Urothelium cell line (cell line): ENCODE results near the gene ADAM10.
A peak's percentile ranks its signal among the peaks of the same experiment; 100 is the strongest.

Experiments
- DNase-seq: peaks from one replicate; pipeline ENCODE4 v3.0.0; 2011; ENCODE audit warnings: low spot score, mixed read lengths
- FAIRE-seq: peaks from 2 replicates; lab custom pipeline; 2011; peaks lifted over from hg19 to GRCh38; lab: Jason Lieb, UNC

Gene ADAM10

DNA sequence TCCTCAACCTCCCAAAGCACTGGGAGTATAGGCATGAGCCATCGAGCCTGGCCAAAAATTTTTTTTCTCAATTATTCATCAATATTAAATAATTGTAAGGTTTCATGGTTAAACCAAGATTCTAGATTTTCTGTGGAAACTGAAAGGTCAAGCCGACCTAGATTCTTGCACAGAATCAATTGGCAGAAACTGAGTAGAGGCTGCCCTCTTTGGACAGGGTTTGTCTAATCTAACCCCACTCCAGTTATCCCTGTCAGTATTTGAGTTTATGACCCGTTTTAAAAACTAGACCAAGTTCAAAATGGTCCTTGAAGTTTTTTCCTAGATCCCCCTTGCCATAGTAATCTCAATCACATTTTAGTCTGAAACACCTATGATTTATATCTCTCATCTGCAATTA, 8.6 kb upstream of the ADAM10 start:
- FAIRE-seq (no peak), DNase-seq (no peak)

DNA sequence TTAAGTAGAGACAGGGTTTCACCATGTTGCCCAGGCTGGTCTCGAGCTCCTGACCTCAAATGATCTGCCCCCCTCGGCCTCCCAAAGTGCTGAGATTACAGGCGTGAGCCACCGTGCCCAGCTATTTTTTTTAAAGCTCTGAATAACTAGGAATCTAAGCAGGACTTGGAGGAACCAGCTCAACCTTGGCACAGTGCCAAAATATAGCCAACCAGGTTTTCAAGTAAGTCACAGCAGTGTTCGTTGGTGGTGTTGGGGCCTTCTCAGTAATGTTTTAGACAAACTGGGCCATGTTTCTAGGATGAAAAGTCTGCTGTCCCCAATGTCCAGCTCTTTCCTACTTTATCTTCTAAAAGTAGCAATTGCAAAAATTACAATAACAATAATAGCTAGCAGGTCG, 6.4 kb upstream of the ADAM10 start:
- no peak for FAIRE-seq
- DNase-seq = peak; percentile 31

DNA sequence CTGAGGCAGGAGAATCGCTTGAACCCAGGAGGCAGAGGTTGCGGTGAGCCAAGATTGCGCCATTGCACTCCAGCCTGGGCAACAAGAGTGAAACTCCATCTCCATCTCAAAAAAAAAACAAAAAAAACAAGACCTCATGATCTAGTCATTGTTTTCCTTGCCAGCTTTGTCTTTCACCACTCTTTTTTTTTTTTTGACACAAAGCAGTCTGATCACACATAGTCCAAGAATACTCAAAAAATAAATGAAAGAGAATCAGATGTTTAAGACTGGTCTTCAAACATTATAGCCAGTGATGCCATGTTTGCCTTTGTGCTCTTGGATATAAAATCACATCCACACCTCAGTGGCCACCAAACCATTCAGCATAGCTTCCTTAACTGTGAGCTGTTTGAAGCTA, 5.8 kb upstream of the ADAM10 start:
- DNase-seq = no peak
- no peak for FAIRE-seq

- no peak for DNase-seq
- FAIRE-seq = no peak
Measured at GRCh38 chr15:58752716-58753115, 3.2 kb upstream of the ADAM10 start.

GRCh38 chr15:58748852-58749531, 515 bp downstream of the ADAM10 start:
- peak; percentile 55 for DNase-seq
- no peak for FAIRE-seq

GRCh38 chr15:58748040-58748851, 1.3 kb downstream of the ADAM10 start:
- FAIRE-seq = no peak

GRCh38 chr15:58746174-58746573, 3.3 kb downstream of the ADAM10 start:
- FAIRE-seq = no peak
- DNase-seq = no peak

More at GRCh38 chr15:58748040-58748851, 1.3 kb downstream of the ADAM10 start:
- DNase-seq = no peak

GRCh38 chr15:58742819-58743502, 6.5 kb downstream of the ADAM10 start:
- FAIRE-seq (no peak), DNase-seq (no peak)

DNA sequence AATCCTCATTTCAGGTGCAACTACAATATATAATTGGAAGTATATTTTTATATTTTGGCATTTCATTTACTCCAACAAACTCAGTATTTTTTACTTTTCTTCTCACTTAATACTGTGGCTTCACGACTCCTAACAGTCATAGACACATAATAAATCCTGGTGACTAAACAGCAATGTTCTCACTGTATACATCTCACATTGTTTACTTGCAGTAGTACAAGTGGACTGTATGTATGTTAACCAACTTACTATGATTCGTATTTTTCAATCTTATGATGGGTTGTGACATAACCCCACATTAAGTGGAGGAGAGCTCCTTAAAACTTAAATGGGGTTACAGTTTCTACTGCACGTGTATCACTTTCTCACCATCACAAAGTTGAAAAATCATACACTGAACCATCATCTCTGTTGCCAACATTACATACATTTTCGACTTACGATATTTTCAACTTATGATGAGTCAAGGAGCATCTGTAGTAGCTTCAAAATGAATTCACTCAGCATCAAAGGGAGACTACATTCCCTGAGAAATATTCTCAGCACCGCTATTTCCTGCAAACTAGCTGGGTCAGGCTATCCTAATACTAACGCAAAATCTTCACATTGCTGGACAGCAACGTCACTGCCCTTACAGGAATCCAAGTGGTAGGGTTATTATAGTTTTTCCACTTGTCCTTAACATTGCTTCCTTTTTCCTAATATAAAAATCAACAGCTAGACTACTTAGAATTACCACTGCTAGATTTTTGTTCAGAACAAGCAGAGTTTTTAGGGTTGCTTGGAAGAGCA, 7.3 kb downstream of the ADAM10 start:
- DNase-seq = no peak
- peak; percentile 85 for FAIRE-seq

DNA sequence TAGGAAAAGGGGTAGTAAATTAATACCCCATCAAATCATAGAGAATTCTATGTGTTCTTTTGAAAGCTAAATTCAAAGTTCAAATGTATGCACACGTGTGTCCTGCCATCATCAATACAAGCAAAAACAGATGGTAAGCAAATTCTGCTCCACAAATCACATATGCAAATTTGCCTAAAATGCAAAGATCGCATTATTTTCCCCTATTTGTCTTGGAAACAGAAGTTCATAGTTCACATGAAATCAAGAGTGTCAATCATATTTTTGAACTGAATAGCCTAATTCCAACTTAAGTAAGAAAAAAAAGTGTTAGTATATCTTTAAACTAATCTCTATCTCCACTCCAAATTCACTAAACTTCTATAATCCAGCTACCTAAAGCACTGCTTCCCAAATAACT, 8.5 kb downstream of the ADAM10 start:
- FAIRE-seq (peak; percentile 65), DNase-seq (no peak)

GRCh38 chr15:58740436-58740835, 9.1 kb downstream of the ADAM10 start:
- FAIRE-seq = no peak

DNA sequence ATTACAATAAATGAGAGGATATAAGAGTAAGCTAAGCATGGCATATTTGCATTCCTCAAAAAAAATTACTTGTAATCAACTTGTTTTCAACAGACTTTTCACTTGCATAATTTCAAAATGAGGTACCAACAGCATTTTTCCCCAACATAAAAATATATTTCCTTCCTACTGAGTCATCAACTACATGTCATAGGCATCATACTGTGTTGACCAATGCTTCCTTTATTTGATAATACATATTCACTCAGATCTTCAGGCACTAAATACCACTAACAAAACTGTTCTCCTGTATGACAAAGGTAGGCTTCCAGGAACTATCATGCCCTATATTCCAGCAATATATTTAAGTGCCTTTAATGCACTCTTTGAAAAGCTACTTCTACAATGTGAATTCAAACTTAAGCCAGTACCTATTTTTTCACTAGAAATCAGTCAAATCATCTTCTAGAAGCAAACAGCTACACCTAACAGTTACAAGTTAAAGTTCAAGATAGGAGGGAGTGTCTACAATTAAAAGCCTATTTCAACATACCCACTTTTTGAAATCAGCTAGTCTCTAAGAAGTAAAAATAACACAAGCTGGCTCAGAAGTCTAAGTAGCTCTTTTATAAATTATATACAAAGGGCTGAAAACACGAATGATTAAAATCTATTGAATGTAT, 11.3 kb downstream of the ADAM10 start:
- DNase-seq = no peak
- no peak for FAIRE-seq

More at GRCh38 chr15:58740436-58740835, 9.1 kb downstream of the ADAM10 start:
- no peak for DNase-seq

- FAIRE-seq (no peak), DNase-seq (no peak)
Measured at GRCh38 chr15:58737298-58737697, 12.2 kb downstream of the ADAM10 start.

DNA sequence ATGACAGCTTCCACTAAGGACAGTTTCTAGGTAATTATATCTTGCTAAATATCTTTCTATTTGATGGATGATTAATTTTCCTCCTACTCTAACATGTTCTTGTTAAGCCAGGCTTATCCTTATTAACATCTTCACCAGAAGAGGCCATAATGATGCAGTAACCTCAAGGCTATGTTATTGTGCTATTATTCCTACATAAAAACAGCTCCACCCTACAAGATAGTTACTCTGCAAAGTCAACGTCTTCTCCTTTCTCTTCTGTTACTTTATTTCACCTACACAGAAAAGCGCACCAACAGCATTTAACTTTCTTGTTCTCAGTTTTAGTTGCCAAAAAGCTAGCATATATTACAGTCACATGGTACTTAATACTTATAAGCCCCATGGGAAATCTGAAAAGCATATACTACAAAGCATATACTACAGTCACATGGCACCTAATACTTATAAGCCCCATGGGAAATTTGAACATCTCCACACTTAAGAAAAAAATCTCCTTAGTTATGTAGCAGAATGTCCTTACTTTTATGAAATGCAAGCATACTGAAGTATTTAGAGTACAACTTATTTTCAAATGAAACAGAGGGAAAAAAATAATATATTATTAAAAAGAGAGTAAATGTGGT, 13.4 kb downstream of the ADAM10 start:
- no peak for FAIRE-seq
- no peak for DNase-seq

DNA sequence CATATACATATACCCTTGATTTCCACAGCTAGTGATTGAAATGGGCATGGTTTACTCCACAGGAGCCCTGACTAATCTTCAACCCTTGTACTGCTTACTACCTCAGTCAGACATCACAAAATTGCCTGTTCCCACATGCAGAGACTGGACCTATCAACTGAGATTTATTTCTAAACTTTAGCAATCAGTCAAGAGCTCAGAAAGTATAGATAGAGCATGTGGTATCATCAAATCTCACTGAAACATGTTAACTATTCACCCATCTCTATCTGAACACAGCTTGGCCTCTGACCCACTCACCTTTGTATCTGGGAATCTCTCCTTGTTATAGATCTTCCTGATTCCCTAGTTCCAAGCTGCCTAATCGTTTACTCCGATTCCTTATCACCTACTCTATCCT, 14.6 kb downstream of the ADAM10 start:
- no peak for FAIRE-seq

GRCh38 chr15:58732625-58733363, 16.7 kb downstream of the ADAM10 start:
- FAIRE-seq (no peak), DNase-seq (no peak)

More for the DNA sequence above, 14.6 kb downstream of the ADAM10 start:
- no peak for DNase-seq

DNA sequence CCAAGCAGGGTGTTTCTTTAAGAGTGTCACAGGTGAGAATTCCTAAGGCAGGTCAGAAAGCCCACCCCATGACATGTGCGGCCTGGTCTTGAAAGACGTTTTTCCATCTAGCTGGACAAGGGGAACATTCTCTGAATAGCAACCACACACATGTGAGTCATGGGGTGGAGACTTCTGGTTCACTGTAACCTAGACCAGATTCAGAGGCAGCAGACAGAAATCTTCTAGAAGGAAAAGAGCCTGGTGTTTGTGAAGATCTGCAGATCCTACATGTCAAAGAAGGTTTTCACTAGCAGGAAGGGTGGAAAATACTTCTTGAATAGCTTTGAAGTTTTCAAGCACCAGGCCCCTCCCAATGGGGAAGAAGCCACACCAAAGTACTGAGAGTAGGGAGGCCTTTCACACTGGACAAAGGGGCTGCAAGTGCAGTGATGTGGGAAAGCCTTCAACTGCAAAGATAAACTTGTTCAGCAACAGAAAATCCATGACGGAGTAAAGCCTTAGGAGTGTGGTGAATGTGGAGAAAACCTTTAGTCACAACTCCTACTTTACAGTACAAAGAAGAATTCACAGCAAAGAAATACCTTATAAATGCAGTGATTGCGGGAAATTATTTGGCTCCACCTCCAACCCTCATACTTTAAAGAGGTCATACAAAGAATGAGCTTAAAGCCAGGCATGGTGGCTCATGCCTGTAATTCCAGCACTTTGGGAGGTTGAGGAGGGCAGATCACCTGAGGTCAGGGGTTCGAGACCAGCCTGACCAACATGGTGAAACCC, 17.6 kb downstream of the ADAM10 start:
- FAIRE-seq (peak; percentile 40), DNase-seq (peak; percentile 77)

- FAIRE-seq (no peak), DNase-seq (no peak)
Measured at GRCh38 chr15:58726867-58727266, 22.6 kb downstream of the ADAM10 start.
